OCI-LY3 (cell line): ENCODE data around the gene TEAD1.

ENCODE experiments used
- H2AFZ ChIP-seq: fragments of 200-600, 300-600 bp; shearing (Covaris generic); 2 replicates; pipeline ENCODE4 v1.6.0; 2014; ENCODE audit warnings: antibody characterized with exemption, low read depth, low read length
- H3K27ac ChIP-seq: fragments of 200-600, 300-600 bp; sonication (generic); 2 replicates; pipeline ENCODE4 v1.5.1; 2014; ENCODE audit warnings: mild to moderate bottlenecking, low read length, moderate library complexity, mixed read lengths
- H3K27me3 ChIP-seq: fragments of 200-600, 300-600 bp; sonication (generic); 2 replicates; pipeline ENCODE4 v1.6.1; 2014; ENCODE audit warnings: low read depth, low read length, mixed read lengths
- H3K36me3 ChIP-seq: fragments of 200-600, 300-600 bp; sonication (generic); replicated peaks from 2 replicates; pipeline ENCODE3; 2014; ENCODE audit warnings: low read depth, low read length, mixed read lengths
- H3K4me1 ChIP-seq: fragments of 300-600, 200-600 bp; sonication (generic); 2 replicates; pipeline ENCODE4 v1.6.1; 2014; ENCODE audit warnings: low read length, mixed read lengths
- H3K4me2 ChIP-seq: fragments of 200-600, 300-600 bp; sonication (generic); 2 replicates; pipeline ENCODE4 v1.6.1; 2014; ENCODE audit warnings: low read length, mixed read lengths
- H3K4me3 ChIP-seq: fragments of 300-600, 200-600 bp; sonication (generic); 2 replicates; pipeline ENCODE4 v1.5.1; 2014; ENCODE audit warnings: antibody characterized with exemption, mild to moderate bottlenecking, low read length, moderate library complexity
- H3K79me2 ChIP-seq: fragments of 300-600, 200-600 bp; shearing (Covaris generic); 2 replicates; pipeline ENCODE4 v1.6.1; 2014; ENCODE audit warnings: mild to moderate bottlenecking, low read length, mixed read lengths
- H3K9ac ChIP-seq: fragments of 300-600, 200-600 bp; shearing (Covaris generic); 2 replicates; pipeline ENCODE4 v1.6.0; 2014; ENCODE audit warnings: mild to moderate bottlenecking, low read length, moderate library complexity
- H3K9me3 ChIP-seq: fragments of 200-600, 300-600 bp; shearing (Covaris generic); 2 replicates; pipeline ENCODE4 v1.6.1; 2014; ENCODE audit warnings: low read length, mixed read lengths; ENCODE audit not compliant: insufficient read depth
- H4K20me1 ChIP-seq: fragments of 200-600, 300-600 bp; sonication (generic); 2 replicates; pipeline ENCODE4 v1.6.1; 2016; ENCODE audit warnings: low read length, mixed read lengths; ENCODE audit not compliant: insufficient read depth
- CTCF ChIP-seq: fragments of 200-600, 300-600 bp; sonication (generic); IDR thresholded peaks from 2 replicates; pipeline ENCODE4 v1.5.1; 2014; ENCODE audit warnings: antibody characterized with exemption, low read length, low read depth
- EZH2phosphoT487 ChIP-seq: fragments of 200-600 bp; shearing (Covaris generic); IDR thresholded peaks from 2 replicates; pipeline ENCODE4 v1.6.1; 2018; ENCODE audit warnings: antibody characterized with exemption, mixed run types, low read depth

TEAD1 gene

GRCh38 chr11:12888525-12889158 is 214.4 kb downstream of the TEAD1 start:
- H3K27me3 ChIP-seq: peaks cover 9% of the 10 kb centered on the region; the same call in 1 of the 2 replicates
- H4K20me1 ChIP-seq: no peaks in the 10 kb centered on the region
- no peak overlapping the region for H3K27ac ChIP-seq
- H2AFZ ChIP-seq: peak overlapping the region; percentile 79; the same call in 1 of the 2 replicates
- H3K79me2 ChIP-seq: no peaks in the 10 kb centered on the region
- no peak overlapping the region for H3K9ac ChIP-seq
- no peaks in the 10 kb centered on the region for H3K4me1 ChIP-seq
- no peak for TF ChIP-seq EZH2phosphoT487
- TF ChIP-seq CTCF: peak; percentile 83
- no peaks in the 10 kb centered on the region for H3K9me3 ChIP-seq
- H3K4me3 ChIP-seq: no peak overlapping the region
- no peaks in the 10 kb centered on the region for H3K36me3 ChIP-seq
- H3K4me2 ChIP-seq: no peak overlapping the region

GRCh38 chr11:12889243-12889642 is 215.0 kb downstream of the TEAD1 start:
- no peaks in the 10 kb centered on the region for H3K79me2 ChIP-seq
- H3K36me3 ChIP-seq: no peaks in the 10 kb centered on the region
- H2AFZ ChIP-seq: no peak overlapping the region
- peaks cover 9% of the 10 kb centered on the region; the same call in 1 of the 2 replicates for H3K27me3 ChIP-seq
- no peaks in the 10 kb centered on the region for H4K20me1 ChIP-seq
- no peak overlapping the region for H3K4me3 ChIP-seq
- H3K9ac ChIP-seq: no peak overlapping the region
- H3K9me3 ChIP-seq: no peaks in the 10 kb centered on the region
- TF ChIP-seq EZH2phosphoT487 (no peak), CTCF (no peak)
- no peak overlapping the region for H3K27ac ChIP-seq
- H3K4me1 ChIP-seq: no peaks in the 10 kb centered on the region
- H3K4me2 ChIP-seq: no peak overlapping the region

GRCh38 chr11:12890476-12890875 is 216.3 kb downstream of the TEAD1 start:
- Histone ChIP-seq H2AFZ (no peak overlapping the region), H3K9ac (no peak overlapping the region), H3K27me3 (peaks cover 18% of the 10 kb centered on the region), H4K20me1 (no peaks in the 10 kb centered on the region), H3K27ac (no peak overlapping the region), H3K9me3 (no peaks in the 10 kb centered on the region), H3K79me2 (no peaks in the 10 kb centered on the region), H3K36me3 (no peaks in the 10 kb centered on the region), H3K4me2 (no peak overlapping the region), H3K4me1 (no peaks in the 10 kb centered on the region), H3K4me3 (no peak overlapping the region)
- TF ChIP-seq EZH2phosphoT487 (no peak), CTCF (no peak)

- Histone ChIP-seq H3K9me3 (no peaks in the 10 kb centered on the region), H4K20me1 (no peaks in the 10 kb centered on the region), H3K4me3 (no peak overlapping the region), H2AFZ (no peak overlapping the region), H3K79me2 (no peaks in the 10 kb centered on the region), H3K4me2 (no peak overlapping the region), H3K27me3 (peaks cover 28% of the 10 kb centered on the region), H3K27ac (no peak overlapping the region), H3K36me3 (no peaks in the 10 kb centered on the region), H3K9ac (no peak overlapping the region), H3K4me1 (no peaks in the 10 kb centered on the region)
- TF ChIP-seq EZH2phosphoT487 (no peak), CTCF (peak; percentile 81)
Observed at GRCh38 chr11:12893787-12894672, 219.8 kb downstream of the TEAD1 start.
